HG02885 (cell line): ENCODE data around the gene XIAP.
A peak's percentile ranks its signal among the peaks of the same experiment; 100 is the strongest.

Source experiments
- ATAC-seq: cut with Tn5 transposase; IDR thresholded peaks from one replicate; pipeline ENCODE4 v1.9.1; 2021; ENCODE audit warnings: mild to moderate bottlenecking; ENCODE audit not compliant: unreplicated experiment, poor library complexity

The XIAP gene

GRCh38 chrX:123949846-123950245 is 90.0 kb downstream of the XIAP start:
- ATAC-seq: no peak

- ATAC-seq: peak; percentile 0
Measured at GRCh38 chrX:123959281-123960063, 99.6 kb downstream of the XIAP start.

DNA sequence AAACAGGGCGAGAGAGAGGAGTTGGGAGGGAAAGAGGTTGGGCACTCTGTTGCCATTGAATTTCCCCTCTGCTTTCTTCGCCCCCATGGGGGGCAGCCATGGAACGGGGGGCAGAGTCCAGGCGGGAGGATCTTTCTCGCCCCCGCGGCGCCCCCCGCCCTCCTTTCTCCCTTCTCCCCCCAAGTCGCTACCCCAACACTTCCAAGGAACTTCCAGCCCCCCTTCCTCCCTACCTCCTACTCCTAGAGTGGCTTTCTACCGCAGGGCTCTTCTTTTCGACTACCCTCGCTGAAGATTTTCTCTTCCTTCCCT is 101.1 kb downstream of the XIAP start:
- no peak for ATAC-seq

DNA sequence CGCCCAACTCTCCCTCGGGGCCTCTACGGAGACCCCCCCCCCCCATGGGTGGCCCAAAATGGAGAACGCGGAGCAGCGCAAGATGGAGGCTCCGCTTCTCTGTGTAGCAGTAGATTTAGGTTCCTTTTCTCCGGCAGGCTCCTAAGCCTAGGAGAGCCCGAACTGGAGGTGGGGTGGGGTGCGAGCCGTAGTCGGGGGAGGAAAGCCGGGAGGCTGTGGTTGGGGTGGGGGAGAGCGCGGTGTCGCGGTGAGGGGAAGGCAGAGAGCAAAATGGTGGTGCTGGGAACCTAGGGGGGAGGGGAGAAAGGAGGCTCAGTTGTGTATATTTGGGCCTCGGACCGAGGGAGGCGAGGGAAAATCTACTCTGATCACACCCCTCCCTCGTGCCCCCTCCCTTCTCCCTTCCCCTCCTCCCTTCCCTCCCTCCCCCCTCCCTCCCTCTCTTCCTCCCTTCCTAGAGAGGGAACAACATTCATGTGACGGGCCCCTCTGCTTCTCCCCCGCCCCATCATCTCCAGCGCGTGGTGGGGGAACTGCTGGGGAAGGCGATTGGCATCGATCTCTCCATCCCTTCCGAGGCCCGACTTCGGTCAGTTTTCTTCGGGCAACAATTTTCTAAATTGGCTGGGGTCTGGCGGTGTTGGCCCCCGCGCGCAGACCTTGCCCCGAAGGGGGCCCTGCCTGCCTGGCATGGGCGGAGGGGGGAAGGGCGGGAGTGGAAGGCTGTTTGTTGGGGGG is 101.6 kb downstream of the XIAP start, which contains the start of gene STAG2:
Gene STAG2 (plus strand): TSS at position 439 of the 738 bp plus-strand sequence. CDS start 60,922 bp downstream, outside the sequence.
- ATAC-seq: peak; percentile 16

GRCh38 chrX:123962006-123962467 is 102.2 kb downstream of the XIAP start:
- ATAC-seq: no peak

DNA sequence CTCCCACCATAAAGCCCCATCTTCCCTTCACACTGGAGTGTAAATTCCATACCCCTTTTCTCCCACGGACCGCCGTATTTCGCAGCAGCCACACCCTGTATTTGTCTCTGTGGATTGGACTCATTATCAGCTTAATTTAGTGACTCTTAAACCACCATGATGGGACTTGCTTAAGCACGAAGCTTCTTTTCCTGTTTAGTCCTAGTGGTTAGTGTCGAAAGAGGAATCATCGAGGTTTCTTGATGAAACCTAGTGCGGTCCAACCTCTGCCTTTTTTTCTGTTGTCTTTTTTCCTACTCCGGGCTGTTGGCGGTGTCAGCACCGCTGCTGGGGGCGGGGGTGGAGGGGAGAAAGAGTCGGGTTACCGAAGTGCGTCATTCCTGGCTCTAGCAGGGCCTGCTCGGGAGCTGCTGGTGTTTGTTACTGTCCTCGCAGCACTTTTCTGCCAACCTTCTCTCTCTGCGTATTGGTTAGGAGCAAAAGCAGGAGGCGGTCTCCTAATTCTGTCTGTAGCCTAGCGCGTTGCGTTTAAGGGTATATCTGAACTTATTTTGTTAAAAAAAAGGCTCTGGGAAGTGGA is 103.0 kb downstream of the XIAP start:
- peak; percentile 62 for ATAC-seq
